Measurements from ENCODE around the gene IGFBP3. TPM values are rescaled to one million over a fixed set of nuclear protein-coding genes. Genes with fewer than 3 reads are reported as not detected.
A peak's percentile ranks its signal among the peaks of the same experiment; 100 is the strongest.

IGFBP3 gene
- total RNA-seq, 1 donor from 2014 or later, result 40.2 TPM

DNA sequence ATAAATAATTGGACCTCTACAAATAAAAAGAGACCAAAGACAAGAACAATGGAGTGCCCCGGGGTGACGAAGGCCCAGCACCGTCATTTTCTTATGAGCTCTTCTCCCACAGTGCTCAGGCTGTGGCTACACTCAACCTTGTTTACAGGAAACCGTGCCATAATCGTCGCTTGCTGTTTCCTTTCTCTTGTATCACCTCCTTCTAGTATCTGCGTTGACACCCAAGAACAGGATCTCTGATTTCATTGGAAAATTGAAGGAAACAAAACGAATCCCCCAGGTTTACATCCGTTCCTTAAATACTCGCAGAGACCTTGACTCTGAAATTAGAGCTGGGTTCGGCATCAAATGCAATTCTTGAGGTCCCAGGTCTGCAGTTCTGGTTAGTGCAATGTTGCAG is 1.7 kb upstream of the IGFBP3 start:
- Mint-ChIP-seq H3K27ac (ENCODE audit: unreplicated experiment) (no peak overlapping the region), H3K4me1 (peaks cover 49% of the 10 kb centered on the region), H3K27me3 (ENCODE audit: low read depth) (peaks cover 51% of the 10 kb centered on the region), H3K4me3 (peak overlapping the region; percentile 92), H3K36me3 (ENCODE audit: low read depth) (no peaks in the 10 kb centered on the region), H3K9me3 (no peaks in the 10 kb centered on the region)
- TF ChIP-seq, protein P1, sequence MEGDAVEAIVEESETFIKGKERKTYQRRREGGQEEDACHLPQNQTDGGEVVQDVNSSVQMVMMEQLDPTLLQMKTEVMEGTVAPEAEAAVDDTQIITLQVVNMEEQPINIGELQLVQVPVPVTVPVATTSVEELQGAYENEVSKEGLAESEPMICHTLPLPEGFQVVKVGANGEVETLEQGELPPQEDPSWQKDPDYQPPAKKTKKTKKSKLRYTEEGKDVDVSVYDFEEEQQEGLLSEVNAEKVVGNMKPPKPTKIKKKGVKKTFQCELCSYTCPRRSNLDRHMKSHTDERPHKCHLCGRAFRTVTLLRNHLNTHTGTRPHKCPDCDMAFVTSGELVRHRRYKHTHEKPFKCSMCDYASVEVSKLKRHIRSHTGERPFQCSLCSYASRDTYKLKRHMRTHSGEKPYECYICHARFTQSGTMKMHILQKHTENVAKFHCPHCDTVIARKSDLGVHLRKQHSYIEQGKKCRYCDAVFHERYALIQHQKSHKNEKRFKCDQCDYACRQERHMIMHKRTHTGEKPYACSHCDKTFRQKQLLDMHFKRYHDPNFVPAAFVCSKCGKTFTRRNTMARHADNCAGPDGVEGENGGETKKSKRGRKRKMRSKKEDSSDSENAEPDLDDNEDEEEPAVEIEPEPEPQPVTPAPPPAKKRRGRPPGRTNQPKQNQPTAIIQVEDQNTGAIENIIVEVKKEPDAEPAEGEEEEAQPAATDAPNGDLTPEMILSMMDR (conservative IDR thresholded peaks at IDR 0.05), result no peak
- no peak for DNase-seq (ENCODE audit: low read depth, low spot score)

GRCh38 chr7:45921699-45922519 is 837 bp upstream of the IGFBP3 start:
- TF ChIP-seq, protein P1 (conservative IDR thresholded peaks at IDR 0.05), result peak; percentile 94
- H3K27ac Mint-ChIP-seq (ENCODE audit: unreplicated experiment), result no peak overlapping the region
- DNase-seq (ENCODE audit: low read depth, low spot score), result peak; percentile 87
- peak overlapping the region; percentile 92 for H3K4me3 Mint-ChIP-seq
- H3K9me3 Mint-ChIP-seq, result no peaks in the 10 kb centered on the region
- H3K36me3 Mint-ChIP-seq (ENCODE audit: low read depth), result peaks cover 4% of the 10 kb centered on the region
- H3K4me1 Mint-ChIP-seq, result peaks cover 57% of the 10 kb centered on the region
- peaks cover 56% of the 10 kb centered on the region for H3K27me3 Mint-ChIP-seq (ENCODE audit: low read depth)

- peaks cover 56% of the 10 kb centered on the region for H3K27me3 Mint-ChIP-seq (ENCODE audit: low read depth)
- H3K27ac Mint-ChIP-seq (ENCODE audit: unreplicated experiment), result no peak overlapping the region
- TF ChIP-seq, protein P1 (conservative IDR thresholded peaks at IDR 0.05), result no peak
Measured at GRCh38 chr7:45921381-45921698, 268 bp upstream of the IGFBP3 start.

DNA sequence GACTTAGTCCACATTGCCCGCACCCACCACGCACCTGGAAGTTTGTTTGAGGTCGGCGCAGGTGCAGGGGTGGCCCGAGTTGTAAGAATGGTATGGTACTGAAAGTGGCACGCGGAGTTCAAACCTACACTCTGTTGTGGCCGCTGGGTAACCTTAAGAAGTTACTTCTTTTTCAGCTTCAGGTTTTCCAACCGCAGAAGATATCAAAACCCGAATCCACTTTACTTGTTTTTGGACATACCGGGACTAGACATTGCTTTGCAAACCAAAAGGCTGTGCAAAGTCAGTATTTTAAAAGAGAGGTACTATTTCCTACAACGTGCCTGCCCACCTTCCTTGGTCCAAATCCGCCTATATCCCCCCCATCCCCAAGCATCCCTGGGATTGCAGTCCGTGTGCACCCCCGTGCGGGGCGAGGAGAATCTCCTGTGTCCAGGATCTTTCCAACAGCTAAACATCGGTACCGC is 1.0 kb downstream of the IGFBP3 start:
- peaks cover 4% of the 10 kb centered on the region for H3K36me3 Mint-ChIP-seq (ENCODE audit: low read depth)
- peak overlapping the region; percentile 91 for H3K4me3 Mint-ChIP-seq
- H3K4me1 Mint-ChIP-seq, result peaks cover 57% of the 10 kb centered on the region
- no peaks in the 10 kb centered on the region for H3K9me3 Mint-ChIP-seq
- peaks cover 56% of the 10 kb centered on the region for H3K27me3 Mint-ChIP-seq (ENCODE audit: low read depth)
- TF ChIP-seq, protein P1 (conservative IDR thresholded peaks at IDR 0.05), result no peak
- DNase-seq (ENCODE audit: low read depth, low spot score), result no peak
- H3K27ac Mint-ChIP-seq (ENCODE audit: unreplicated experiment), result no peak overlapping the region

More at GRCh38 chr7:45921381-45921698, 268 bp upstream of the IGFBP3 start:
- Mint-ChIP-seq H3K36me3 (ENCODE audit: low read depth) (peaks cover 4% of the 10 kb centered on the region), H3K9me3 (no peaks in the 10 kb centered on the region), H3K4me1 (peaks cover 57% of the 10 kb centered on the region), H3K4me3 (peak overlapping the region; percentile 92)
- DNase-seq (ENCODE audit: low read depth, low spot score), result no peak

- Mint-ChIP-seq H3K4me1 (peaks cover 54% of the 10 kb centered on the region), H3K4me3 (peak overlapping the region; percentile 91), H3K27me3 (ENCODE audit: low read depth) (peaks cover 52% of the 10 kb centered on the region), H3K36me3 (ENCODE audit: low read depth) (peaks cover 4% of the 10 kb centered on the region), H3K9me3 (no peaks in the 10 kb centered on the region), H3K27ac (ENCODE audit: unreplicated experiment) (no peak overlapping the region)
- DNase-seq (ENCODE audit: low read depth, low spot score), result no peak
- TF ChIP-seq, protein P1 (conservative IDR thresholded peaks at IDR 0.05), result no peak
Measured at GRCh38 chr7:45919231-45919784, 1.8 kb downstream of the IGFBP3 start.
